Nephron progenitor cell (in vitro differentiated cells): ENCODE data around the gene ALPI.

Source experiments
- DNase-seq: peaks from one replicate; pipeline ENCODE4 v3.0.0; 2021
- H3K27ac Mint-ChIP-seq: 2 replicates; pipeline ENCODE4 v1.8.0; 2021; ENCODE audit warnings: mild to moderate bottlenecking, moderate library complexity, mixed read lengths
- H3K27me3 Mint-ChIP-seq: 2 replicates; pipeline ENCODE4 v1.8.0; 2021; ENCODE audit warnings: mild to moderate bottlenecking, low read depth, mixed read lengths; ENCODE audit not compliant: poor library complexity
- H3K36me3 Mint-ChIP-seq: 2 replicates; pipeline ENCODE4 v1.8.0; 2021; ENCODE audit warnings: low read depth, mixed read lengths
- H3K4me1 Mint-ChIP-seq: 2 replicates; pipeline ENCODE4 v1.8.0; 2021; ENCODE audit warnings: mixed read lengths
- H3K4me3 Mint-ChIP-seq: 2 replicates; pipeline ENCODE4 v1.8.0; 2021; ENCODE audit warnings: mild to moderate bottlenecking, moderate library complexity, mixed read lengths
- H3K9me3 Mint-ChIP-seq: 2 replicates; pipeline ENCODE4 v1.8.0; 2021; ENCODE audit warnings: mild to moderate bottlenecking, moderate library complexity, mixed read lengths
- CTCF ChIP-seq: fragments of 200-600 bp; sonication (generic); IDR thresholded peaks from 2 replicates; pipeline ENCODE4 v1.5.0; 2021; ENCODE audit warnings: antibody characterized with exemption

Gene ALPI

GRCh38 chr2:232501794-232502390 is 45.9 kb downstream of the ALPI start:
- peak overlapping the region; percentile 79 for H3K4me3 Mint-ChIP-seq
- no peaks in the 10 kb centered on the region for H3K9me3 Mint-ChIP-seq
- no peak for DNase-seq
- no peak for TF ChIP-seq CTCF
- H3K4me1 Mint-ChIP-seq = peaks cover 86% of the 10 kb centered on the region
- H3K27me3 Mint-ChIP-seq = peaks cover 50% of the 10 kb centered on the region
- H3K27ac Mint-ChIP-seq = no peak overlapping the region
- no peaks in the 10 kb centered on the region for H3K36me3 Mint-ChIP-seq

- Mint-ChIP-seq H3K9me3 (no peaks in the 10 kb centered on the region), H3K27me3 (peaks cover 50% of the 10 kb centered on the region), H3K36me3 (no peaks in the 10 kb centered on the region), H3K4me3 (peak overlapping the region; percentile 79), H3K27ac (peak overlapping the region; percentile 85), H3K4me1 (peaks cover 86% of the 10 kb centered on the region)
- DNase-seq = no peak
- TF ChIP-seq CTCF = no peak
Measured at GRCh38 chr2:232502511-232502910, 46.6 kb downstream of the ALPI start.

- Mint-ChIP-seq H3K27me3 (peaks cover 44% of the 10 kb centered on the region), H3K4me3 (peak overlapping the region; percentile 79), H3K9me3 (no peaks in the 10 kb centered on the region), H3K4me1 (peaks cover 86% of the 10 kb centered on the region), H3K27ac (no peak overlapping the region), H3K36me3 (no peaks in the 10 kb centered on the region)
- peak; percentile 72 for DNase-seq
- TF ChIP-seq CTCF = no peak
Measured at GRCh38 chr2:232502911-232503808, 47.2 kb downstream of the ALPI start.

GRCh38 chr2:232503809-232504323 is 47.9 kb downstream of the ALPI start:
- Mint-ChIP-seq H3K4me1 (peaks cover 87% of the 10 kb centered on the region), H3K36me3 (no peaks in the 10 kb centered on the region), H3K27ac (no peak overlapping the region), H3K4me3 (peak overlapping the region; percentile 72), H3K9me3 (no peaks in the 10 kb centered on the region), H3K27me3 (peaks cover 39% of the 10 kb centered on the region)
- no peak for DNase-seq
- TF ChIP-seq CTCF = no peak

GRCh38 chr2:232504438-232504837 is 48.5 kb downstream of the ALPI start:
- no peak for DNase-seq
- H3K36me3 Mint-ChIP-seq = no peaks in the 10 kb centered on the region
- no peaks in the 10 kb centered on the region for H3K9me3 Mint-ChIP-seq
- H3K27me3 Mint-ChIP-seq = peaks cover 34% of the 10 kb centered on the region
- TF ChIP-seq CTCF = no peak
- H3K27ac Mint-ChIP-seq = no peak overlapping the region
- H3K4me3 Mint-ChIP-seq = peak overlapping the region; percentile 70
- peaks cover 87% of the 10 kb centered on the region for H3K4me1 Mint-ChIP-seq
